Measurements from ENCODE around the gene ASPHD2.

Gene ASPHD2

GRCh38 chr22:26446808-26447515 lies 17.9 kb downstream of the ASPHD2 start:
- no peak for DNase-seq (ENCODE audit: low read depth)

DNA sequence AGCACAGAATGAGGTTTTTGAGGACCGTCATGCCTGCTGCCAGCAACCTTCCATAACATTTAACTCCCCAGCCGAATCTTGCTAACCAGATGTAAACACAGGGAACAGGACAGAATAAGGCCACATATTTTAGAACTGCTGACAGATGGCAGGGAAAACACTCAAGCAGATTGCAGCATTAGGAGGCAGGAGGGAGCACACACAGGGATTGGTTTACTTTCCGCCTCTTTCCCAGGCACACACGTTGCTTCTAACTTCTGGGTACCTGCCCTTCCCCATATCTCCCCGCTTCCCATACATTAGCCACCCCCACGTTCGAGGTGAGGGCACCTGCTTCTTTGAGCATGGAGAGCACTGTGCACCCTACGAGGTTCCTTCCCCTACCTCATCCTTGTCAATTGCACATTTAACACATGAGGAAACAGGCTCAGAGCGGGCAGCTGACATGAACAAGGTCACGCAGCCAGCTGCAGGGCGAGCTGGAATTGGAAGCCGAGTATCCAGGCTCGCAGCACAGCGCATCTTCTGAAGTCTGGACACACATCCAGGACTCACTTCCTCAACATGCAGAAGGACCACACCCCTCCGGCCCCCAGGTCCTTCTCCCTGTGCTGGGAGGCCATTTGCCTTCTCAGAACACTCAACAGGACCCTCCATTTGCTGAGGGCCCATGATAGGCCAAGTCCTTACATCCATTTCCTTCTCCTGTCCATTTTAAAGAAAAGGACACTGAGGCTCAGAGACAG lies 18.7 kb downstream of the ASPHD2 start:
- DNase-seq (ENCODE audit: low read depth), result no peak

DNA sequence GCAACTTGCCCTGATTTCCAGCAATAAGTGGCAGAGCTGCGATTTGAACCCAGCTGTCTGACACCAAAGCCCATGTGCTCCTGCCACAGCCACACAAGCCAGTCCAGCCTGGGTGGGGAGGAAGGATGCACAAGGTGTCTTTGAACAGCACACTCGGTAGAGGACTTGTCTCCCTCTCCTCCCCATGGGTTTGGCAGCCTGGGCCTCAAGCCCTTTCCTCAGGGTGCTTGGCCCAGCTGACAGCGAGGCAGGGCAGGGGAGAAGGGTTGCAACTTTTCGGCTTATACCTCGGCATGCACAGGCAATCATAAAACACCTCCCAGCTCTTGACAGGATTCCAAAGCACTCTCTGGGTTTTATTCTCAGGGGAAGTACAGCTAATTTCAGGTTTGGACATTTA lies 19.3 kb downstream of the ASPHD2 start:
- DNase-seq (ENCODE audit: low read depth), result no peak

DNA sequence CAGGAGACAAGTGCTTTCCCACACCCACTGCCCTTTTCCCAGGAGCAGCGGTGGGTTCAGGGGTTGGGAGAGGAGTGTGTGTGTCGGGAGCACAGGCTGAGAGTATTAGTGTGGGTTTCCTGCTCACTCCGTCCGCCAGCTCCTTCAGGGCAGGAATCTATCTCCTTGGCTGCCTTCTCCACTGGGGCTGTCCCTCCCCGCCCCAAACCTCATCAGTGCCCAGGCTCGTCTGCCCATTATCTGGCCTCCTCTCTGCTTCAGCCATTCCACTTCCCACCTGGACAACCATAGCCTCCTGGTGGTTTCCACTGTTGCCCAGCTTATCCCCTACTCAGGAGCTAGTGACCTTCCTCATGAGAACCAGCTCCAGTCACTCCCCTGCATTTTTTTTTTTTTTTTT lies 19.9 kb downstream of the ASPHD2 start:
- no peak for DNase-seq (ENCODE audit: low read depth)

- no peak for DNase-seq (ENCODE audit: low read depth)
Observed at GRCh38 chr22:26450453-26451185, 21.6 kb downstream of the ASPHD2 start.

DNA sequence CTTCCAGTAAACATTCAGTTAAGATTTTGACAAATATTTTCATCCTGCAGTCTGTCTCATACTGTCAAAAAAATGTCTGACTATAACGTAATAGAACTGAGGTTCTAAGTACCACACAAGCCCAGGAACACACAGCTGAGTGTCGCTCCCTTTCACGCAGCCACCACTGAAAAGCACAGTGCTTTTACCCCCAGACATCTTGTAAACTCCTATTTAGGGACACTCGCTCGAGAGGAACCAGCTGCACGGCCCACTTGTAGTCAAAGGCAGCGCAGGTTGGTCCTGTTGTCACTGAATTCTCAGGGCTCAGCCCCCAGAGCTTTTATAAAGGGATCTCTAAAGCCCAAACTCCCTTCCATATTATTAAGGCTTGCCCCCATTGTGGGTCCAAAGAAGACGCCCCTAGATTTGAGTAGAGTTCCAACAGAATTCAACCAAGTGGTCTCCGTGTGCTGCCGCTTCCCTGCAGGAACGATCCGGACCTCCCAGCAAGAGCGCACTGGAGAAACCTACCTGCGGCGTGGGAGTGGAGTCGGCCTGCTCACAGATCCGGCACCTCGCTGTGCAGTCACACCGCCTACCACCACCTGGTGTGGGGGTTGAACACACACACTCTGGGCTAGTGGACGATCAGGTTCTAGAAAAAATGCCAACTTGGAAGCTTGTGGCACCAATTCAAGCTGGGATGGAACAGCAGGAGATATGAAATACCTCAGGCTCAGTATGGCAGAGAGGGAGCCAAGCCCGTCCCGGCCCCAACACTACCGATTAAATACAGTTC lies 23.4 kb downstream of the ASPHD2 start:
- no peak for DNase-seq (ENCODE audit: low read depth)

DNA sequence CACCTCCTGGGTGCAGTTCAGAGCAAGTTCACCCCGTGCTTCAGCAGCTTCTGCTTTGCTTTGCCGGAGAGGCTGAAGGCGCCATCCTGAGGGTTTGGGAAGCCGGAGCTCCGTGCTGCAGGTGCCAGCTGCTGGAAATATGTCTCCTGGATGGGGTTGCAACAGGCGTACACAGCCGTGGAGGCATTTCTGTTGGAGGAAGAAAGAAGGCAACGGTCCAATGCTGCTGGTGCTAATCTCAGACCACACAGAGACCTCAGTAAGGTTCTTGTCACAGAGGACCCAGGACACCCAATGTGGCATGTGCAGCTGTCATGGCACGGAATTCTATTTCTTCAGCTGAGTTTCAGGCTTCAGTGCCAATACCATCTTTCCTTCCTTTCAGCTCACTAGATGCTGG lies 24.2 kb downstream of the ASPHD2 start:
- DNase-seq (ENCODE audit: low read depth), result no peak

GRCh38 chr22:26453812-26454500 lies 24.9 kb downstream of the ASPHD2 start:
- DNase-seq (ENCODE audit: low read depth), result no peak

DNA sequence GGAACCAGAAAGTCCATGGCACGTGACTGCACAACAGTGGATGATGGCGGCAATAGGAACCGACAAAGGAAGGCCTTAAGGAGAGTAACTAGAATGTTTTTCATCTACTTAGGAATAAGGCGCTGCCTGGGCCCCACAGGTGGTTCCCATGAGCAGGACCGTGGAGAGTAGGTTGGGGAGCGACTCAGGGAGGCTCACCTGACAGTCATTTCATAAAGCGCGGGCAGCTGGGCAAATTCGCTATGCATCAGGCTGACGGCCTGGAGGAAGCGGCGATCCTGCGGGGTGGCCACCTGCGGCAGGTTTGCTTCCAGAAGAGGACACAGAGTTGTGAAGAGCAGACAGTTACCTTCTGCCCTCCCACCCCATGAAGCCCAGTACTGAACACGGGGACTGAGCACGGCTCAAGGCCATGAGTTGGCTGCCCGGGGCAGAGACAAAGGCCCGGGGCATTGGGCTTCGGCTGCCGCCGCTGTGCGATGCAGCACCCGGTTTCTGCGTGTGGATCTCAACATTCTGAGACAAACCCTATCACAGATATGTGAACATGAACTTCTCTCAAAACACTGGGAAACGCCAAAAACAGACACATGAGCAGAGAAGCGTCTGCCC lies 28.7 kb downstream of the ASPHD2 start:
- DNase-seq (ENCODE audit: low read depth), result no peak

DNA sequence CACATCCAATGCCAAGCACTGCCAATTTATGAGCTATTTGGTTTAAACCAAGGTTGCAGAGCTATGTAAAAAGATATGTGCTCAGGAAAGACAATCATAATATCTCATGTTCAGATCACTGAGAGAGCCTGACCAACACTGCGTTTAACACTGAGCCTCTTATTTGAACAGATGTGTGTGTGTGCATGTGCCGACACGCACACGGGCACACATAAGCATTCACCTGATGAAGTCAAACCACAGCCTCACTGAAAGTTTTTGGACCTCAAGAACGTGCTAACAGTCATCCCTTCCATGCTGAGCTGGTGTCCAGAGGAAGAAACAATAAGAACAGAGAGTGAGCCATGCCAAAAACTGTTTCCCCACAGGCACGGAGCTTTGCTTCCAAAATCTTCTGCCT lies 31.1 kb downstream of the ASPHD2 start:
- DNase-seq (ENCODE audit: low read depth), result no peak

- DNase-seq (ENCODE audit: low read depth), result no peak
Observed at GRCh38 chr22:26461188-26461810, 32.2 kb downstream of the ASPHD2 start.

- no peak for DNase-seq (ENCODE audit: low read depth)
Observed at GRCh38 chr22:26462051-26462450, 33.0 kb downstream of the ASPHD2 start.

DNA sequence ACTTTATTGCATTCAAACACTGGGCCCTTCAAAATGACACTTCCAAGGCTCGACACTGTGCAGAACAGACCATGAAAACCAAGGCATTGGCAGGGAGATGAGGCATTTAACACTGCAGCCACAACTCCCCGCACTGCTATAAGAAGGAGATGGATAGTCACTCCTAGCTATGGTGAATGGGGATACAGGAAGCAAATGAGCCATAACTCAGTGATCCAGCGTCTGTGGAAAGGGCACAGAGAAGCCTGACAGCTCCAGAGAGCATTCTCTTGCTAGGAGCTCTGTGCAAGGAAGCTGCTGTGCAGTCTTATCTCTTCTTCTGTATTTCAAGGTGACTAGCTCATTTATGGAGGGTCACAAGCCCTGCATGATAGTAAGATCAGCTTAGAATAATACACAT lies 33.6 kb downstream of the ASPHD2 start:
- DNase-seq (ENCODE audit: low read depth), result no peak

GRCh38 chr22:26463101-26463661 lies 34.1 kb downstream of the ASPHD2 start:
- DNase-seq (ENCODE audit: low read depth), result no peak

- no peak for DNase-seq (ENCODE audit: low read depth)
Observed at GRCh38 chr22:26463688-26464087, 34.6 kb downstream of the ASPHD2 start.

- no peak for DNase-seq (ENCODE audit: low read depth)
Observed at GRCh38 chr22:26464312-26464711, 35.3 kb downstream of the ASPHD2 start.

DNA sequence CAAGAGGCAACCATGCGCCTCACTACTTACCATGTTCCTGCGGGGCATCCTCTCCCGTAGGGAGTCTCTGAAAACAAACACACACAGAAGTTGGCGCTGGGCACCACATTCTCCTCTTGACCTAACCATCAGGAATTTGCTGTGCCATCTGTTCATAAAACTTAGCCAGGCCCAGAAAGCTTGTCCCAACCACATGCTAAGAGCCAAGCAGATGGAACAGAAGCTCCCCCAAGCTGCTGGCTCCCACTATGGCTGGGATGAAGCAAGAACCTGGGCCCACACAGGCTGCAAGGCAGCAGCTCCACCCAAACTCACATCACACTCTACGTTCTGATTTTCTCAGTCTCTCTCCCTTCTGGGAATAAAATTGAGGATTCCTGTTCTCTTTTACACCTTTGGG lies 37.1 kb downstream of the ASPHD2 start:
- no peak for DNase-seq (ENCODE audit: low read depth)

- no peak for DNase-seq (ENCODE audit: low read depth)
Observed at GRCh38 chr22:26470807-26471206, 41.7 kb downstream of the ASPHD2 start.

GRCh38 chr22:26471522-26471921 lies 42.5 kb downstream of the ASPHD2 start:
- no peak for DNase-seq (ENCODE audit: low read depth)

GRCh38 chr22:26474682-26475081 lies 45.6 kb downstream of the ASPHD2 start:
- no peak for DNase-seq (ENCODE audit: low read depth)
